Measurements from ENCODE around the gene SLC19A1. TPM values are rescaled to one million over a fixed set of nuclear protein-coding genes. Genes with fewer than 3 reads are reported as not detected.

The SLC19A1 gene
- total RNA-seq, 1 donor from 2014 or later: 4.5 TPM

- Histone ChIP-seq H3K4me3 (ENCODE audit: low read depth, low read length) (no peak overlapping the region), H3K36me3 (ENCODE audit: control insufficient read depth, insufficient read depth, low read length) (no peaks in the 10 kb centered on the region), H3K27me3 (ENCODE audit: control insufficient read depth, insufficient read depth, low read length) (no peaks in the 10 kb centered on the region)
- FAIRE-seq (no peak), DNase-seq (ENCODE audit: low read depth) (no peak)
- TF ChIP-seq CTCF (IDR thresholded peaks at IDR 0.05; ENCODE audit: insufficient read depth, low read length, severe bottlenecking): no peak
These were observed 92.4 kb downstream of the SLC19A1 start for GRCh38 chr21:45449658-45450422.

- H3K36me3 ChIP-seq (ENCODE audit: control insufficient read depth, insufficient read depth, low read length): no peaks in the 10 kb centered on the region
- TF ChIP-seq CTCF (IDR thresholded peaks at IDR 0.05; ENCODE audit: insufficient read depth, low read length, severe bottlenecking): no peak
- H3K4me3 ChIP-seq (ENCODE audit: low read depth, low read length): no peak overlapping the region
- no peaks in the 10 kb centered on the region for H3K27me3 ChIP-seq (ENCODE audit: control insufficient read depth, insufficient read depth, low read length)
- FAIRE-seq (no peak), DNase-seq (ENCODE audit: low read depth) (no peak)
These were observed 93.2 kb downstream of the SLC19A1 start for GRCh38 chr21:45448810-45449657.

- no peak for FAIRE-seq
- Histone ChIP-seq H3K36me3 (ENCODE audit: control insufficient read depth, insufficient read depth, low read length) (no peaks in the 10 kb centered on the region), H3K27me3 (ENCODE audit: control insufficient read depth, insufficient read depth, low read length) (no peaks in the 10 kb centered on the region), H3K4me3 (ENCODE audit: low read depth, low read length) (no peak overlapping the region)
- TF ChIP-seq CTCF (IDR thresholded peaks at IDR 0.05; ENCODE audit: insufficient read depth, low read length, severe bottlenecking): no peak
- DNase-seq (ENCODE audit: low read depth): no peak
These were observed 93.9 kb downstream of the SLC19A1 start for GRCh38 chr21:45448283-45448809.

Other genes with a start within 250 kb of the SLC19A1 start
- 9.2 and 16.9 TPM in 2 replicates for gene COL18A1, start 137.3 kb downstream of the SLC19A1 start, total RNA-seq
- gene PCBP3, start 101.3 kb upstream of the SLC19A1 start, total RNA-seq: 0.13 TPM in 1 of 2 replicates, not detected in the other

Data from bronchial epithelial cell (primary cell).